Stimulated activated CD8-positive, alpha-beta memory T cell treated with anti-CD3 and anti-CD28 coated beads, Interleukin-7, amount 100 ng/mL, for 48 hours (primary cell): ENCODE results near the gene SIGLEC6.
A peak's percentile ranks its signal among the peaks of the same experiment; 100 is the strongest.
"Not testable (repeated sequence)": the region's sequence is repeated elsewhere in the genome, so short reads cannot be mapped to it uniquely, and the experiment has no call there.

ENCODE experiments used
- DNase-seq, 2 donors: peaks; one replicate each; pipeline ENCODE4 v3.0.0-alpha.2; 2020; ENCODE audit warnings: low read depth in 1 of 2; ENCODE audit errors: extremely low read depth in 1 of 2

Gene SIGLEC6

DNA sequence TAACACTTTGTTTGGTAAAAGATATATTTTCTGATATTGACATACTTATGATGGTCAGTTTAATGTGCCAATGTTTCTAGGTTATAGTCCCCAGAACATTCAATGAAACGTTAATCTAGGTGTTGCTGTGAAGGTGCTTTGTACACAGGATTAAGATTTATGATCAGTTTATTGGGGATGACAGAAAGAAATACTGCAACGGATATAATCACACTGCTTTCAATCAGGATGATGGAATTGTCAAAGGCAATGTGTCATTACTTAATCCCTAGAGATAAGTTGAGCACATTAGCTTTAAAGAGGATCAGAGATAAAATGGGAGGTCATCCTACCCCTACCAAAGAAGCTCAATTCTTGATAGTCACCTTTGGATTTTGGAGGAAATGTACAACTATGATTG is 17.5 kb downstream of the SIGLEC6 start:
- no peak for DNase-seq

DNA sequence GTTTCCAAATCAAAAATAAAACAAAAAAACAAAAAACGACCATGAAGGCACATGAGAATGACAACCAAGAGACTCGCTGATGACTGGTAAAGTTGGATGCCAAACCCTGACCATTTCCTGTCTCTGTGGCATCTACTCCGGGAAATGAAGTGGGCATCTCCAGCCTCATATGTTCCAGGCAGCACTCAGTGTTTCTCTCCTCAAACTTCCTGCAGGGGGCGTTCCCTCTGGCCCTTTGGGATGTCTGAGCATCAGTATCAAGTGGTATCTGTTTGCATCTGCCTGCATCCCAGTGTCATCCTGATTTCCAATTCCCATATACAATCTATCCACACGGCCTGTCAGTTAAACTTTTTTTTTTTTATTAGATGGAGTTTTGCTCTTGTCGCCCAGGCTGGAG is 20.1 kb downstream of the SIGLEC6 start:
- DNase-seq, result no peak

DNA sequence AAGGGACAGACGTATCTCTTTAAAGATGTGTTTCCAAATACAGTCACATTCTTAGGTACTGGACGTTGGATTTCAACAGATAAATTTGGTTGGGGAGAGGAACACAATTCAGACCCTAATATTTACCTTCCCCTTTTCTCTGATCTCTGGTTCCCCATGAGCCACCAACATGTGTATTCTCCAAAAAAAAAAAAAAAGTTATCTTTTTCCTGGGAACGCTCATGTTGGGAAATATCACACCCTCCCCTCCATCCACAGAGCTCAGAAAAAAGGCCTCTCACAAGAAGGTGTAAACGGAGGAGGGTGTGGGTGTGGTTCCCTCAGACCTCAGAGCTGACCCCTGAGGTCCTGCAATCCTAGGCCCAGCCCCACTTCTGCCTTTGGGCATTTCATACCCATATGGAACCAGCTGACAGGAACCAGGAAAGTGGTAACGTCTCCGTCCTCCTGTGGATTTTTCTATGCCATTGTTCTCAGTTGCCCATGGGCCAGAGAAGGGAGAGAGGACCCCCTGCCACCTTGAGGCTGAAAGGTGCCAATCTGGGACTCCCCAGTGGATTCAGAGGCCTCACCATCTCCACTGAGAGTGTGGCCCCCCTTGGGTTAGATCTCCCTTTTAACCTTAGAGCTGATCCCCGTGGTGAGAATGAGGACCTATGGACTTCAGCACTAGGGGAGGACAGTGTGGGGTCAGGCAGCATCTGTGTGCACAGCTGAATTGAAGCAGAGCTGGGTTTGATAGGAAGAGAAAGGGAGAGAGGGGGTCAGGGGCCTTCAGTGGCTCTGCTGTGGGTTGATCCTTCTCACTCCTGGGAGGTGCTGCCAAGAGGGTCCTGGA is 21.4 kb downstream of the SIGLEC6 start:
- DNase-seq, result no peak

DNA sequence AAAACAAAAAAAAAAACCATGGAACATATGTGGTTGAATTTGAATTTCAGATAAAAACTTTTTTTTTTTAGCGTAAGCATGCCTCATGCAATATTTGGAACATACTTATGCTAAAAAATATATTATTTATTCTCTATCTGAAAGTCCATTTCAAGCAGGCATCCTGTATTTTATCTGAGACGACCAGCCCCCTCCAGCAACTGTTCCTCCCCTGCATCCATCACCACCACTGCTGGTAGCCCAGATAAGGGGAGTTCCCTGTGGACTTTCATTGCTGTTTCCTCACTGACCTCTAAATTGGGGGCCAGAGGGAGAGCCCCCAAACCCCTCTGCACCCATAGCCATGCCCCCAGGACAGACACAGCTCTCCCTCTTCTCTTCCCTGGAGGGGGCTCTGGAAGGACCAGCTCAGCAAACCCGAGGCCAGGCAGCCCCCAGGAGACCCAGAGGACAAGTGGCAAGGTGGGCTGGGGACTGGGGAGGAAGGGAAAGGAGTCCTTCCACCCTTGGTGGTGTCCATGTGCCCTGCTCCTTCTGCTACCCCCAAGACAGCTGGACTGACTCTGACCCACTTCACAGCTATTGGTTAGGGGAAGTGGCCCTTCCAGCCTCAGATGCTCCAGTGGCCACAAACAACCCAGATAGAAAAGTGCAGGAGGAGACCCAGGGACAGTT is 23.3 kb downstream of the SIGLEC6 start:
- DNase-seq, result no peak

DNA sequence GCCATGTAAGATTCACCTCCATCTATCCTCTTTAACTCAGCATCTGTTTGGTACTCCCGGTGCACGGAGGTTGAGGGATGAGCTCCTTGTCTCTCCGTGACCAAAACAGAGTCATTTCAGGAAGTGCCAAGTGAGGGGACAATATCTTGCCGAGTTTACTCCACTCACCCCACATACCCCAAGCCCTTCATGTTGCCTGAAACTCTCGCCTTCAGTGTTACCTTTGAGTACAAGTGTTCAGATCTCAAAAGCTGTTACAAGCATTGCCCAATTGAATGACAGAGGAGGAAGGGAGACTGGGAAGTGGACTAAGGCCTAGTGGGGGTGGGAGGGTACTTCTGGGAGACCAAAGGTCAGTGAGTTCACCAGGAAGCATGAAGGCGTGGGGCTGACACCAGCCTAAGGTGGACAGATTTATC is 23.8 kb downstream of the SIGLEC6 start:
- DNase-seq, result no peak

- no peak for DNase-seq
These were observed 24.3 kb downstream of the SIGLEC6 start for GRCh38 chr19:51507192-51507591.

DNA sequence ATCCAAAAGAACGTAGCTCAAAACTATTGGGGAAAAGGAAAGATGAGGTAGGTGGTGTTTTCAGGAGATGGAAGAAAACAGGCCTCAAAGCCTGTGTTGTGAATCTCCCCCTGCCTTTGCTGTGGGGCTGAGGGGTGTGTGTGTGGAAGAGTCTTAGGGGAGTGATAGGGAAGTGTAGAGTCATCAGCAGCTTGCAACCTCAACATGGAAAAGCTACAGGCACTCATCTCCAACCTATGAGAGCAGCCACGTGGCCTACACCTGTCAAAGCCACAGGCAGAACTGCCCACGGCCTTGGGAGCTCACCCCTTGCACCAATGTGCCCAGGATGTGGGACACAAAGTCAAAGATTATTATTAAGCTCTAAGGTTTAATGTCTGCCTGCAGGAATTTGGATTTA is 25.6 kb downstream of the SIGLEC6 start:
- no peak for DNase-seq

DNA sequence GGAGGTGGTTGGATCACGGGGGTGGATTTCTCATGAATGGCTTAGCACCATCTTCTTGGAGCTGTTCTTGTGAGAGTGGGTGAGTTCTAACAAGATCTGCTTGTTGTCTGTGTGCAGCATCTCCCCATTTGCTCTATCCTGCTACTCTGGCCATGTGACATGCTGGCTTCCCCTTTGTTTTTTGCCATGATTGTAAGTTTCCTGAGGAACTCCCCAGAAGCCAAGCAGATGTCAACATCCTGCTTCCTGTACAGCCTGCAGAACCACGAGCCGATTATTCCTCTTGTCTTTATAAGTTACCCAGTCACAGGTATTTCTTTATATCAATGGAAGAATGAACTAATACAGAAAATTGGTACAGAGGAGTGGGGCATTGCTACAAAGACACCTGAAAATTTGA is 27.6 kb downstream of the SIGLEC6 start:
- no peak for DNase-seq

DNA sequence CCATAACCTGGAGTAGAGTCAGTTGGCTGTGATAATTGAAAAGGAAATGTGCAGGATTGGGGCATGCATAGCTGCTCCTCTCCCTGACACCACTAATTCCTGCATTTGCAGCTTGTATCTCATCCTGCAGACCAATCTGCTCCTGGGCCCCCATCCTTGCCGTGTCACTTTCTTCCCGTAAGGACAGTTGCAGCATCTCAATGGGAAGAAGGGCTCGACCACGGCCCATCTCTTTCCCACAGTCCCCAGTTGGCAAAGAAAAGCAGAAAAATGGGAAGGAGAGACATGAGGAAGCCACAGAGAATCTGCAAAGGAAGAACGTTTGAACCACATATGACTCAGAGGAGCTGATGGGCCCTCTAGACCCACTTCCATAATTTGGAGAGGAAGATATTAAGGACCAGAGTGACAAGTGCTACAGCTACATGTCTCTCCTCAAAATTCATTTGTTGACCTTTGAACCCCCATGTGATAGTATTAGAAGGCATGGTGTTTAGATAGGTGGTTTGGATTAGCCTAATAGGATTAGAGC is 28.1 kb downstream of the SIGLEC6 start:
- DNase-seq, result no peak

- peak in 1 of 2 donors; percentile 28 for DNase-seq
These were observed 29.7 kb downstream of the SIGLEC6 start, which contains the start of gene SIGLEC12 for GRCh38 chr19:51501594-51502263. SIGLEC12 (minus strand) TSS chr19:51501800; CDS start chr19:51501733, 67 bp downstream.

GRCh38 chr19:51500931-51501330 is 30.5 kb downstream of the SIGLEC6 start:
- DNase-seq, result not testable (repeated sequence)

DNA sequence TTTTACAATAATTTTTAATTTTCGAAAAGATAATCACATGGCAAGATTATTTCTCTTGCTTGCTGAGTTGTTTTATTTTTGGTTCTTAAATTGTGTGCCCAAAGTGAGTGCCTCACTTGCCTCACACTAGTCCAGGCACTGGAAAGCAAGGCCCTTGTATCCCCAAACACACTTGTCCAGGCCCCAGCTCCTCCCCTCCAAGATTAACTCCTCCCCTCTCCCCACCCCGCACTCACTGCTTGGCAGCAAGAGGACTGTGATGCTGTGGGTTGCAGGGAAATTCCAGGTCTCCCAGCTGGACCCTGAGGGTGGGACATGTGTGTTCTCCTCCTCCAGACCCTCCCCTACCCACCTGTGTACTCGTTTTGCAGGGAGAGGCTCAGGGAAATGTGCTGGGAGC is 33.8 kb downstream of the SIGLEC6 start:
- no peak for DNase-seq

DNA sequence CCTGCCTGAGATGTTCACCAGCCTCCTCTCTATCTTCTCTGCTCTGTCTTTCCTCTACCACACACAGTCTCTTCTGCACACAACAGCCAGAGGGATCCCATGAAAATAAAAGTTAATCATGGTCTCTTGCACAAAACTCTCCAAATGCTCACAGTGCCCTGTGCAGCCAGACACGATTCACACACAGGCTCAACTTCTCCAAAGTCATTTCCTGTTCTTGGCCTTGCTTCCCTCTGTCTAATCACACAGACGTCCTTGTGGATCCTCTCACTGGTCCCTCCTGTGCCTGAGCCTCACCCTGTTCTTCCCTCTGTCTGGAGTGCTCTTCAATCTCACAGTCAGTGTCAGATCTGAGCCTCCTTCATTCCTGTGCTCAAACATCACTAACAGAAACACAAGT is 37.7 kb downstream of the SIGLEC6 start:
- no peak for DNase-seq

GRCh38 chr19:51491586-51491985 is 39.9 kb downstream of the SIGLEC6 start:
- DNase-seq, result no peak

DNA sequence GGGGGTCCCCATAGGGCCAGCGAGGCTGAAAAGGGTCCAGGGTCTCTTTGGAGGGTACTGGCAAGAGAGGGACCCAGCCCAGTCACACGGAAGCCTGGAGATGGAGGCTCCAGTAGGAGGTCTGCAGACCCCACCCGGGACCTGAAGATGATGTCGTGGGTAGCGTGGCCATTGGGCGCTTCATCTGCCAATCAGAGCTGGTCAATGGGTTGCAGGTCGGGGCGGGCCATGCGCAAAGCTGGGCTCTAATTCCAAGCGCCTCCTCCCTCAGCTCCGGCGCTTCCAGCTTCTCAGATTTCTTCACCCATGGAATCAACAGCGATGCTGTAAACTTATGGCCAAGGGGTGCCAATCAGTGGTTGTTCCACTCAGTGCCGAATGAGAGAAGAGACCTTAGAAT is 40.8 kb downstream of the SIGLEC6 start:
- DNase-seq, result no peak

DNA sequence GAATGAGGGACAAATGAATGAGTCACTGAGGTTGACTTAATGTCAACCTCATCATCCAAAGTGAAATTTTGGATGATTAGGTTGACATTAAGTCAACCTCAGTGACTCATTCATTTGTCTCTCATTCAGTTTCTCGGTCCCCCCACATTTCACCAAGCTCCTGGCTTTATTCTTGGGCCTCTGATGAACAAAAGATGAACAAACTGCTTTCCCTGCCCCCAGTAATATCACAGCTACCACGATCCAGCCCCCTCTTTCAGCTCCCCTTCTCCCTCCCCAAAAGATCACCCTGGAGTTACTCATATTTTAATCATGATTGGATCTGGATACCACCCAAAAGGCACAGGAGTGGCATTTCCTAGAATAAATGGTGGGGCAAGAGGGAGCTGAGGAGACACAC is 42.4 kb downstream of the SIGLEC6 start:
- peak in 1 of 2 donors; percentile 31 for DNase-seq

DNA sequence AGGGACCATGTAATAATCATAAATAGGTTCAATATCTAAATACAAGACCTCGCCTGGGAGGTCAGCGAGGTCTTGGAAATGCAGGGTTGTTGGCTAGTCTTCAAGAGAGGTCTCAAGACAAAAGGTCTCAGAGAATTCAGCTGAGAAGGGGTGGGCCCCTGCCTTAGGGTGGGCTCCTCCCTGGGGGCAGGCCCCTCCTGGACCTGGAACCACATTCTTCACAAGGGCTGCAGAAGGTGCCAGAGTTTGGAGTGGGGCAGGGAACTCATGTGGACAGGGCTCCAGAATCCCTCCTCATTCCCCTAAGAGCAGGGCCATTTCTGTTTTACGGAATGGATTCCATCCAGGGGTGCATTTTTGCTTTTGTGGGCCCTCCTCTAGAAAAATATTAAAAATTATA is 43.0 kb downstream of the SIGLEC6 start:
- DNase-seq, result no peak

GRCh38 chr19:51485960-51486660 is 45.4 kb downstream of the SIGLEC6 start:
- no peak for DNase-seq

GRCh38 chr19:51480590-51480989 is 50.9 kb downstream of the SIGLEC6 start:
- no peak for DNase-seq

DNA sequence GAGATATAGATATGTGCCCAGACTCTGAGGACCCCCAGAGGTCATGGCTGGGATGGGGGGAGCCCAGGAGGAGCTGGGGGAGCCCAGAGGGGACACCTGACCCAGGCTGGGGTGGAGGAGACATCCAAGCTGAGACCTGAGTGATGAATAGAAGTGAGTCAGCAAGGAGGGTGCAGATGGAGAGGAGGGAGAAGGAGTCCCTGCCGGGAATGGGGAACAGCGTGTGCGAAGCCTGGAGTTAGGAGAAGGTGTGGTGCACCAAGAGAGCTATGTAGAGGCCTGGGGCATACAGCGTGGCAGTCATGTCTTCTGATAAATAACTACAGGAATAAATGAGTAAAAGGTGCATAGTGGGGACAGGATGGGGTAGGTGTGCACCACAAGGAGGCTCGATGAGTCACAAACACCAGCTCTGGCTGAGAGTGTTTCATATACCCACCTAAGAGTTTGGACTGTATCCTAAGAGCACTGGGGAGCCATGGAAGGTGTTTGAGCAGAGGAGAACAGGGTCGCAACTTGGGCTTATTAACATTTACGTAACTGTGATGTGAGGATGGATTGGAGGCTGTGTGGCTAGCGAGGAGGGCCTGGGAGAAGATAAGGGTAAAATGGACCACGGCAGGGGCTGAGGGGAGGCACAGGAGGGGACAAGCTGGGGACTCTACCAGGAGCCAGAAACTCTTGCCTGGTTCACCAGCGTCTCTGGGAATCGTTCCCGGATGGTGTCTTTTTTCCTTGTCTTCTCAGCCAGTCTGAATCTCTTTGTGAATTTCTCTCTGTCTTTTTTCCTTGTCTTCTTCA is 51.7 kb downstream of the SIGLEC6 start:
- peak in 1 of 2 donors; percentile 41 for DNase-seq
